ENCODE results near the gene CCDC138.

CCDC138 gene

GRCh38 chr2:108845923-108846322, 59.4 kb downstream of the CCDC138 start:
- H3K4me3 Mint-ChIP-seq = no peak overlapping the region
- H3K9me3 Mint-ChIP-seq = peaks cover 3 to 4% of the 10 kb centered on the region in 2 donors
- ATAC-seq (replicated peaks) (no peak), DNase-seq (no peak)
- no peaks in the 10 kb centered on the region for H3K4me1 Mint-ChIP-seq
- no peak overlapping the region for H3K27ac Mint-ChIP-seq
- peaks cover 27 to 45% of the 10 kb centered on the region in 2 donors for H3K36me3 Mint-ChIP-seq
- no peaks in the 10 kb centered on the region for H3K27me3 Mint-ChIP-seq

GRCh38 chr2:108847000-108847399, 60.4 kb downstream of the CCDC138 start:
- H3K4me1 Mint-ChIP-seq = no peaks in the 10 kb centered on the region
- no peak overlapping the region for H3K27ac Mint-ChIP-seq
- no peak overlapping the region for H3K4me3 Mint-ChIP-seq
- no peak for ATAC-seq (replicated peaks)
- H3K27me3 Mint-ChIP-seq = no peaks in the 10 kb centered on the region
- peaks cover 26 to 42% of the 10 kb centered on the region in 2 donors for H3K36me3 Mint-ChIP-seq
- no peaks in the 10 kb centered on the region for H3K9me3 Mint-ChIP-seq
- DNase-seq = no peak

- no peak overlapping the region for H3K4me3 Mint-ChIP-seq
- H3K36me3 Mint-ChIP-seq = peaks cover 23 to 30% of the 10 kb centered on the region in 2 donors
- no peaks in the 10 kb centered on the region for H3K9me3 Mint-ChIP-seq
- H3K4me1 Mint-ChIP-seq = no peaks in the 10 kb centered on the region
- no peak overlapping the region for H3K27ac Mint-ChIP-seq
- no peak for ATAC-seq (replicated peaks)
- H3K27me3 Mint-ChIP-seq = no peaks in the 10 kb centered on the region
- DNase-seq = no peak
These were observed 65.8 kb downstream of the CCDC138 start for GRCh38 chr2:108852375-108852774.

GRCh38 chr2:108853421-108853820, 66.8 kb downstream of the CCDC138 start:
- DNase-seq (no peak), ATAC-seq (replicated peaks) (no peak)
- Mint-ChIP-seq H3K36me3 (peaks cover 23 to 37% of the 10 kb centered on the region in 2 donors), H3K27ac (no peak overlapping the region), H3K27me3 (no peaks in the 10 kb centered on the region), H3K4me3 (no peak overlapping the region), H3K4me1 (no peaks in the 10 kb centered on the region), H3K9me3 (no peaks in the 10 kb centered on the region)

- DNase-seq (no peak), ATAC-seq (replicated peaks) (no peak)
- no peaks in the 10 kb centered on the region for H3K9me3 Mint-ChIP-seq
- H3K4me3 Mint-ChIP-seq = no peak overlapping the region
- H3K36me3 Mint-ChIP-seq = peaks cover 28 to 43% of the 10 kb centered on the region in 2 donors
- H3K27ac Mint-ChIP-seq = no peak overlapping the region
- H3K27me3 Mint-ChIP-seq = no peaks in the 10 kb centered on the region
- H3K4me1 Mint-ChIP-seq = no peaks in the 10 kb centered on the region
These were observed 67.9 kb downstream of the CCDC138 start for GRCh38 chr2:108854484-108854883.

- H3K4me3 Mint-ChIP-seq = no peak overlapping the region
- ATAC-seq (replicated peaks) (peak; percentile 55 to 68), DNase-seq (no peak)
- no peaks in the 10 kb centered on the region for H3K4me1 Mint-ChIP-seq
- H3K9me3 Mint-ChIP-seq = no peaks in the 10 kb centered on the region
- no peak overlapping the region for H3K27ac Mint-ChIP-seq
- H3K36me3 Mint-ChIP-seq = peaks cover 24 to 41% of the 10 kb centered on the region in 2 donors
- no peaks in the 10 kb centered on the region for H3K27me3 Mint-ChIP-seq
These were observed 68.6 kb downstream of the CCDC138 start for GRCh38 chr2:108855194-108855593.

GRCh38 chr2:108858894-108859293, 72.3 kb downstream of the CCDC138 start:
- H3K27ac Mint-ChIP-seq = no peak overlapping the region

GRCh38 chr2:108866041-108866440, 79.5 kb downstream of the CCDC138 start:
- peaks cover 40 to 52% of the 10 kb centered on the region in 2 donors for H3K36me3 Mint-ChIP-seq
- H3K4me1 Mint-ChIP-seq = no peaks in the 10 kb centered on the region
- H3K27me3 Mint-ChIP-seq = no peaks in the 10 kb centered on the region
- no peak for DNase-seq
- no peak overlapping the region for H3K4me3 Mint-ChIP-seq
- H3K27ac Mint-ChIP-seq = no peak overlapping the region
- H3K9me3 Mint-ChIP-seq = peaks cover 8 to 17% of the 10 kb centered on the region in 2 donors
- no peak for ATAC-seq (replicated peaks)

More at GRCh38 chr2:108858894-108859293, 72.3 kb downstream of the CCDC138 start:
- H3K9me3 Mint-ChIP-seq = no peaks in the 10 kb centered on the region
- ATAC-seq (replicated peaks) (no peak), DNase-seq (no peak)
- H3K4me1 Mint-ChIP-seq = no peaks in the 10 kb centered on the region
- H3K27me3 Mint-ChIP-seq = no peaks in the 10 kb centered on the region
- peaks cover 14 to 32% of the 10 kb centered on the region in 2 donors for H3K36me3 Mint-ChIP-seq
- H3K4me3 Mint-ChIP-seq = no peak overlapping the region

- H3K27me3 Mint-ChIP-seq = no peaks in the 10 kb centered on the region
- ATAC-seq (replicated peaks) = no peak
- H3K36me3 Mint-ChIP-seq = peaks cover 40 to 57% of the 10 kb centered on the region in 2 donors
- no peak overlapping the region for H3K4me3 Mint-ChIP-seq
- peaks cover 13 to 24% of the 10 kb centered on the region in 2 donors for H3K9me3 Mint-ChIP-seq
- H3K4me1 Mint-ChIP-seq = no peaks in the 10 kb centered on the region
- DNase-seq = no peak
- no peak overlapping the region for H3K27ac Mint-ChIP-seq
These were observed 82.3 kb downstream of the CCDC138 start for GRCh38 chr2:108868911-108869310.

GRCh38 chr2:108869542-108869941, 83.0 kb downstream of the CCDC138 start:
- no peak overlapping the region for H3K27ac Mint-ChIP-seq
- peaks cover 13 to 24% of the 10 kb centered on the region in 2 donors for H3K9me3 Mint-ChIP-seq
- H3K4me3 Mint-ChIP-seq = no peak overlapping the region
- DNase-seq (no peak), ATAC-seq (replicated peaks) (no peak)
- no peaks in the 10 kb centered on the region for H3K4me1 Mint-ChIP-seq
- H3K36me3 Mint-ChIP-seq = peaks cover 40 to 57% of the 10 kb centered on the region in 2 donors
- no peaks in the 10 kb centered on the region for H3K27me3 Mint-ChIP-seq

- peaks cover 40 to 57% of the 10 kb centered on the region in 2 donors for H3K36me3 Mint-ChIP-seq
- H3K27me3 Mint-ChIP-seq = no peaks in the 10 kb centered on the region
- ATAC-seq (replicated peaks) = no peak
- H3K27ac Mint-ChIP-seq = no peak overlapping the region
- H3K9me3 Mint-ChIP-seq = peaks cover 13 to 24% of the 10 kb centered on the region in 2 donors
- H3K4me3 Mint-ChIP-seq = no peak overlapping the region
- DNase-seq = no peak
- H3K4me1 Mint-ChIP-seq = no peaks in the 10 kb centered on the region
These were observed 83.6 kb downstream of the CCDC138 start for GRCh38 chr2:108870069-108870644.

GRCh38 chr2:108877506-108877905, 90.9 kb downstream of the CCDC138 start:
- Mint-ChIP-seq H3K4me3 (no peak overlapping the region), H3K4me1 (no peaks in the 10 kb centered on the region), H3K27me3 (no peaks in the 10 kb centered on the region), H3K27ac (no peak overlapping the region), H3K36me3 (peaks cover 11 to 13% of the 10 kb centered on the region in 2 donors), H3K9me3 (peaks cover 16 to 17% of the 10 kb centered on the region in 2 donors)
- ATAC-seq (replicated peaks) (no peak), DNase-seq (no peak)

GRCh38 chr2:108878276-108878675, 91.7 kb downstream of the CCDC138 start:
- Mint-ChIP-seq H3K36me3 (peaks cover 11 to 12% of the 10 kb centered on the region in 2 donors), H3K27me3 (no peaks in the 10 kb centered on the region), H3K27ac (no peak overlapping the region), H3K4me3 (no peak overlapping the region), H3K4me1 (no peaks in the 10 kb centered on the region), H3K9me3 (peaks cover 19 to 20% of the 10 kb centered on the region in 2 donors)
- ATAC-seq (replicated peaks) (no peak), DNase-seq (no peak)

- H3K27ac Mint-ChIP-seq = no peak overlapping the region
- H3K36me3 Mint-ChIP-seq = peaks cover 10 to 22% of the 10 kb centered on the region in 2 donors
- H3K27me3 Mint-ChIP-seq = no peaks in the 10 kb centered on the region
- H3K9me3 Mint-ChIP-seq = peaks cover 33 to 36% of the 10 kb centered on the region in 2 donors
- ATAC-seq (replicated peaks) (no peak), DNase-seq (no peak)
- H3K4me1 Mint-ChIP-seq = no peaks in the 10 kb centered on the region
- H3K4me3 Mint-ChIP-seq = no peak overlapping the region
These were observed 98.0 kb downstream of the CCDC138 start for GRCh38 chr2:108884619-108885018.

- no peak for ATAC-seq (replicated peaks)
- no peak for DNase-seq
- Mint-ChIP-seq H3K4me1 (no peaks in the 10 kb centered on the region), H3K4me3 (no peak overlapping the region), H3K27me3 (no peaks in the 10 kb centered on the region), H3K36me3 (peaks cover 18 to 40% of the 10 kb centered on the region in 2 donors), H3K27ac (no peak overlapping the region), H3K9me3 (peaks cover 27 to 32% of the 10 kb centered on the region in 2 donors)
These were observed 103.3 kb downstream of the CCDC138 start for GRCh38 chr2:108889907-108890306.

Data from stimulated activated naive B cell treated with anti-CD40 and anti-IgM and Interleukin-4, amounts not matched to agents 10 μg/mL and 1 μg/mL and 100 μg/mL, for 72 hours (primary cell).